HEK293 (cell line): Measurements from ENCODE around the gene CRACDL.
A peak's percentile ranks its signal among the peaks of the same experiment; 100 is the strongest.
"Not testable (repeated sequence)": the region's sequence is repeated elsewhere in the genome, so short reads cannot be mapped to it uniquely, and the experiment has no call there.

Source experiments
- CTCF ChIA-PET: fragments of 350-600 bp; formaldehyde crosslinking; extraction: SDS; loops from one replicate; lab custom pipeline; 2021; ENCODE audit warnings: antibody characterized with exemption; lab: Yijun Ruan, JAX
- POLR2A ChIA-PET: fragments of 300-600 bp; formaldehyde crosslinking; extraction: SDS; loops from one replicate; lab custom pipeline; 2020; ENCODE audit warnings: antibody characterized with exemption, inconsistent platforms; lab: Yijun Ruan, JAX
- H3K27ac ChIP-seq: fragments of 200-500 bp; sonication (Bioruptor generic); 2 replicates; pipeline ENCODE4 v1.5.1; 2014; ENCODE audit warnings: low read depth, low read length, control low read depth, inconsistent platforms; ENCODE audit errors: extremely low read depth
- H3K36me3 ChIP-seq, 2 experiments: fragments of 200-500 bp in 1 of 2; sonication (Bioruptor generic) in 1 of 2; 1 replicate in 1 of 2; 2 replicates in 1 of 2; pipeline ENCODE4 v1.5.1; 2014 to 2017; ENCODE audit warnings: inconsistent platforms in 2 of 2, low read length in 2 of 2; ENCODE audit not compliant: control insufficient read depth in 2 of 2, insufficient read depth in 1 of 2
- H3K4me1 ChIP-seq: fragments of 200-500 bp; sonication (Bioruptor generic); 2 replicates; pipeline ENCODE4 v1.5.1; 2014; ENCODE audit warnings: mild to moderate bottlenecking, low read length, inconsistent platforms; ENCODE audit not compliant: control insufficient read depth, insufficient read depth
- H3K4me3 ChIP-seq: 2 replicates; pipeline ENCODE4 v1.5.1; 2011; ENCODE audit warnings: low read depth, mild to moderate bottlenecking, control low read depth, low read length, moderate library complexity
- H3K9me3 ChIP-seq: fragments of 200-500 bp; sonication (Bioruptor generic); 2 replicates; pipeline ENCODE4 v1.5.1; 2014; ENCODE audit warnings: low read depth, low read length, inconsistent platforms; ENCODE audit not compliant: control insufficient read depth, insufficient read depth
- FEZF1 ChIP-seq: fragments of 450-650 bp; formaldehyde crosslinking; IDR thresholded peaks from 2 replicates; pipeline ENCODE4 v1.5.1; 2016; ENCODE audit warnings: missing biosample characterization, missing genetic modification characterization
- GLIS1 ChIP-seq: fragments of 450-650 bp; formaldehyde crosslinking; IDR thresholded peaks from 2 replicates; pipeline ENCODE4 v1.5.1; 2016; ENCODE audit warnings: missing biosample characterization, missing genetic modification characterization
- ZBTB7A ChIP-seq: fragments of 450-650 bp; formaldehyde crosslinking; IDR thresholded peaks from 2 replicates; pipeline ENCODE4 v1.5.1; 2016; ENCODE audit warnings: low read depth, missing biosample characterization, missing genetic modification characterization
- ZNF354C ChIP-seq: fragments of 450-650 bp; formaldehyde crosslinking; IDR thresholded peaks from 2 replicates; pipeline ENCODE4 v1.5.1; 2016; ENCODE audit warnings: missing biosample characterization, missing genetic modification characterization, low read depth, borderline replicate concordance
- ZNF530 ChIP-seq: fragments of 450-650 bp; formaldehyde crosslinking; IDR thresholded peaks from 2 replicates; pipeline ENCODE4 v1.5.1; 2016; ENCODE audit warnings: low read depth, missing biosample characterization, missing genetic modification characterization
- ZNF560 ChIP-seq: fragments of 450-650 bp; formaldehyde crosslinking; IDR thresholded peaks from 2 replicates; pipeline ENCODE4 v1.5.1; 2017; ENCODE audit warnings: missing biosample characterization, missing genetic modification characterization, borderline replicate concordance
- ZNF596 ChIP-seq: fragments of 450-650 bp; IDR thresholded peaks from 2 replicates; pipeline ENCODE4 v1.5.0; 2018; ENCODE audit warnings: missing biosample characterization, mild to moderate bottlenecking, missing genetic modification characterization, moderate library complexity
- ZNF626 ChIP-seq: fragments of 450-650 bp; sonication (Bioruptor Pico); formaldehyde crosslinking; IDR thresholded peaks from 2 replicates; pipeline ENCODE4 v1.5.1; 2018; ENCODE audit warnings: missing biosample characterization, missing genetic modification characterization, inconsistent platforms
- ZNF785 ChIP-seq: fragments of 450-650 bp; formaldehyde crosslinking; IDR thresholded peaks from 2 replicates; pipeline ENCODE4 v1.5.1; 2016; ENCODE audit warnings: missing biosample characterization, missing genetic modification characterization
- TF ChIP-seq, protein P1 (sequence below): fragments of 450-650 bp; formaldehyde crosslinking; IDR thresholded peaks from 2 replicates; pipeline ENCODE4 v1.5.1; 2016; ENCODE audit warnings: missing biosample characterization, missing genetic modification characterization
- TF ChIP-seq, protein P2 (sequence below): fragments of 450-650 bp; formaldehyde crosslinking; IDR thresholded peaks from 2 replicates; pipeline ENCODE4 v1.5.1; 2016; ENCODE audit warnings: missing biosample characterization, missing genetic modification characterization
- TF ChIP-seq, protein P3 (sequence below): fragments of 450-650 bp; formaldehyde crosslinking; IDR thresholded peaks from 2 replicates; pipeline ENCODE4 v1.5.1; 2016; ENCODE audit warnings: missing biosample characterization, missing genetic modification characterization
- TF ChIP-seq, protein P4 (sequence below): fragments of 450-650 bp; formaldehyde crosslinking; IDR thresholded peaks from 2 replicates; pipeline ENCODE4 v1.5.1; 2016; ENCODE audit warnings: missing biosample characterization, missing genetic modification characterization

The CRACDL gene

DNA sequence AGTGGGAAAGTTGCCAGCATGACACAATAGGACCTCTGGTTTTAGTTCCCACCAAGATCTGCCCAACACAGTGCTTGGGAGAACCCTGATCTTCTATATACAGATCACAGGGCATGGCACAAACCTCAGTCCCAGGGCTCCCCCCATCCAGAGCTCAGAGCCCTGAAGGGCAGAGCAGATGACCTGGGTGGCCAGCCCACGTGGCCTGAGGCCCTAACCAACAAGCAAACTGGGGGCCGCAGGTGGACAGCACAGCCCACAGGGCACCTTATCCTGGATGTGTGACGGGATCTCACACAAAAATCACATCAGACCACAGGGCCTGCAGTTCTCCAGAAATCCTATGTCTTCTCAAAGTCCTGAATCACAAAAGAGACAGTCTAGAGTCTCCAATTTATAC is 34.7 kb downstream of the CRACDL start:
- H3K27ac ChIP-seq = no peak overlapping the region
- TF ChIP-seq, protein P1, sequence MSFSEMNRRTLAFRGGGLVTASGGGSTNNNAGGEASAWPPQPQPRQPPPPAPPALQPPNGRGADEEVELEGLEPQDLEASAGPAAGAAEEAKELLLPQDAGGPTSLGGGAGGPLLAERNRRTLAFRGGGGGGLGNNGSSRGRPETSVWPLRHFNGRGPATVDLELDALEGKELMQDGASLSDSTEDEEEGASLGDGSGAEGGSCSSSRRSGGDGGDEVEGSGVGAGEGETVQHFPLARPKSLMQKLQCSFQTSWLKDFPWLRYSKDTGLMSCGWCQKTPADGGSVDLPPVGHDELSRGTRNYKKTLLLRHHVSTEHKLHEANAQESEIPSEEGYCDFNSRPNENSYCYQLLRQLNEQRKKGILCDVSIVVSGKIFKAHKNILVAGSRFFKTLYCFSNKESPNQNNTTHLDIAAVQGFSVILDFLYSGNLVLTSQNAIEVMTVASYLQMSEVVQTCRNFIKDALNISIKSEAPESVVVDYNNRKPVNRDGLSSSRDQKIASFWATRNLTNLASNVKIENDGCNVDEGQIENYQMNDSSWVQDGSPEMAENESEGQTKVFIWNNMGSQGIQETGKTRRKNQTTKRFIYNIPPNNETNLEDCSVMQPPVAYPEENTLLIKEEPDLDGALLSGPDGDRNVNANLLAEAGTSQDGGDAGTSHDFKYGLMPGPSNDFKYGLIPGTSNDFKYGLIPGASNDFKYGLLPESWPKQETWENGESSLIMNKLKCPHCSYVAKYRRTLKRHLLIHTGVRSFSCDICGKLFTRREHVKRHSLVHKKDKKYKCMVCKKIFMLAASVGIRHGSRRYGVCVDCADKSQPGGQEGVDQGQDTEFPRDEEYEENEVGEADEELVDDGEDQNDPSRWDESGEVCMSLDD (tag by site-specific recombination) = no peak
- TF ChIP-seq, protein P2, sequence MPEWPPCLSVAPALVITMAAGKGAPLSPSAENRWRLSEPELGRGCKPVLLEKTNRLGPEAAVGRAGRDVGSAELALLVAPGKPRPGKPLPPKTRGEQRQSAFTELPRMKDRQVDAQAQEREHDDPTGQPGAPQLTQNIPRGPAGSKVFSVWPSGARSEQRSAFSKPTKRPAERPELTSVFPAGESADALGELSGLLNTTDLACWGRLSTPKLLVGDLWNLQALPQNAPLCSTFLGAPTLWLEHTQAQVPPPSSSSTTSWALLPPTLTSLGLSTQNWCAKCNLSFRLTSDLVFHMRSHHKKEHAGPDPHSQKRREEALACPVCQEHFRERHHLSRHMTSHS (tag by site-specific recombination) = no peak
- TF ChIP-seq ZNF785 (tag by site-specific recombination) = no peak
- H3K36me3 ChIP-seq = no peaks in the 10 kb centered on the region
- POLR2A ChIA-PET = no interaction called here
- no peaks in the 10 kb centered on the region for H3K4me1 ChIP-seq
- H3K4me3 ChIP-seq = no peak overlapping the region
- CTCF ChIA-PET = no interaction called here
- H3K9me3 ChIP-seq = no peaks in the 10 kb centered on the region

DNA sequence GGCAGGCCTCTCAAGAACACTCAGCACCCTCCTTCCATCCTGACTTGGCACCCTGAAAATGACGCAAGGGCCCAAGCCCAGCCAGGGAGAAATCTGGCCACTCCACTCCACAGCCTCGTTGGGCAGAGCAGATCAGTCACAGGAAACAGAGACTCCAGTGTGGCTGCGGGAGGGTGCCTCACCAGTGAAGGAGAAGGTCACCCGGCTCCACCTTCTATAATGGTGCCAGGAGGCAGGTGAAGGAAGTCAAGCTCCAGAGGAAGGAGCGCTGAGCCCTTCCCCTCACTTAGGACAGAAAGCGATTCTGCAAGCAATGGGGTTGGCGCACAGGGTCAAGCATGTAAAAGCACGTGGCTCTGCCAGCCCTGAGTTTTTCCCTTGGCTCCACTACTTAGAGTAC is 35.3 kb downstream of the CRACDL start:
- no peak overlapping the region for H3K27ac ChIP-seq
- H3K9me3 ChIP-seq = no peaks in the 10 kb centered on the region
- ChIA-PET POLR2A (no interaction called here), CTCF (no interaction called here)
- H3K36me3 ChIP-seq = no peaks in the 10 kb centered on the region
- no peak overlapping the region for H3K4me3 ChIP-seq
- no peaks in the 10 kb centered on the region for H3K4me1 ChIP-seq
- TF ChIP-seq ZNF354C (tag by site-specific recombination) = no peak

DNA sequence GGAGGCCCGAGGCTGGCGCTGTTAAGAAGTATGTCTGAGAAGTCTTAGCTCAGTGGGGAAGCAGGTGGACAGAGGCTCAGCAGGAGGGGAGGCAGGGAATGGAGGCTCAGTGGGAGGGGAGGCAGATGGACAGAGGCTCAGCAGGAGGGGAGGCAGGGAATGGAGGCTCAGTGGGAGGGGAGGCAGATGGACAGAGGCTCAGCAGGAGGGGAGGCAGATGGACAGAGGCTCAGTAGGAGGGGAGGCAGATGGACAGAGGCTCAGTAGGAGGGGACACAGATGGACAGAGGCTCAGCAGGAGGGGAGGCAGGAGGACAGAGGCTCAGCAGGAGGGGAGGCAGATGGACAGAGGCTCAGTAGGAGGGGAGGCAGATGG is 36.3 kb downstream of the CRACDL start:
- H3K9me3 ChIP-seq, H3K4me1 ChIP-seq, POLR2A ChIA-PET, H3K4me3 ChIP-seq, H3K36me3 ChIP-seq, H3K27ac ChIP-seq, CTCF ChIA-PET: not testable (repeated sequence)
- peak; percentile 96 for TF ChIP-seq GLIS1 (tag by site-specific recombination)

DNA sequence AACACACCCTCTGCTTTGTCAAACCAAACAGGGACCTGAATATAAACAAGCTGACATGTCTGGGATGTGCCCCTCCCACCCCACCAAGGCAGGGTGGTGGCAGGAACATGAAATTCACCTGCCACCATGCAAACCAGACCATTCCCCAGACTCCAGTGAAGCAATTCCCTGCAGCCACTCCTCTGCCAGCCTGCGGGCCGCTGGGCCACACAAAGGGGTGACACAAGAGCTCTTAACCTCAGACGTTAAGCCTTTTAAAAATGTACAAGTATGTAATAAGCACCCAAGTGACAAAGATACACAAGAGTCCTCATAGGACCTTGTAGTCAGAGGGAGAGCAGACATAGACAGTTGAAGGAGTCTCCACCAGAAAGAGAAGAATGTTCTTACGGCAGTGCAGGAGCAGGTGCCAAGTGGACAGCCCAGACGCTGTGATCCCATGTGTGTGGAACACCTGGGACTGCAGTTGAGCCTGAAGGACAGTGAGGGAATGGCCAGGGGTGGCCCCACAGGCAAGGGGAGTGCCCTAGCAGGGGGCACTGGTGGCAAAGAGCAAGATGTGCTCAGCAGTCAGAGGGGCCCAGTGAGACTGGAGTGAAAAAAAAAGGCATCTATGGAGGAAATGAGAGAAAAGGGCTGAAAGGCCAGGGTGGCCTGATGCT is 36.9 kb downstream of the CRACDL start:
- no peak for TF ChIP-seq ZNF560 (tag by site-specific recombination)
- no peak for TF ChIP-seq ZBTB7A (tag by site-specific recombination)
- TF ChIP-seq ZNF785 (tag by site-specific recombination) = no peak
- TF ChIP-seq ZNF596 (tag by site-specific recombination) = no peak
- no peak for TF ChIP-seq ZNF530 (tag by site-specific recombination)
- no peak for TF ChIP-seq ZNF626 (tag by site-specific recombination)
- TF ChIP-seq, protein P3, sequence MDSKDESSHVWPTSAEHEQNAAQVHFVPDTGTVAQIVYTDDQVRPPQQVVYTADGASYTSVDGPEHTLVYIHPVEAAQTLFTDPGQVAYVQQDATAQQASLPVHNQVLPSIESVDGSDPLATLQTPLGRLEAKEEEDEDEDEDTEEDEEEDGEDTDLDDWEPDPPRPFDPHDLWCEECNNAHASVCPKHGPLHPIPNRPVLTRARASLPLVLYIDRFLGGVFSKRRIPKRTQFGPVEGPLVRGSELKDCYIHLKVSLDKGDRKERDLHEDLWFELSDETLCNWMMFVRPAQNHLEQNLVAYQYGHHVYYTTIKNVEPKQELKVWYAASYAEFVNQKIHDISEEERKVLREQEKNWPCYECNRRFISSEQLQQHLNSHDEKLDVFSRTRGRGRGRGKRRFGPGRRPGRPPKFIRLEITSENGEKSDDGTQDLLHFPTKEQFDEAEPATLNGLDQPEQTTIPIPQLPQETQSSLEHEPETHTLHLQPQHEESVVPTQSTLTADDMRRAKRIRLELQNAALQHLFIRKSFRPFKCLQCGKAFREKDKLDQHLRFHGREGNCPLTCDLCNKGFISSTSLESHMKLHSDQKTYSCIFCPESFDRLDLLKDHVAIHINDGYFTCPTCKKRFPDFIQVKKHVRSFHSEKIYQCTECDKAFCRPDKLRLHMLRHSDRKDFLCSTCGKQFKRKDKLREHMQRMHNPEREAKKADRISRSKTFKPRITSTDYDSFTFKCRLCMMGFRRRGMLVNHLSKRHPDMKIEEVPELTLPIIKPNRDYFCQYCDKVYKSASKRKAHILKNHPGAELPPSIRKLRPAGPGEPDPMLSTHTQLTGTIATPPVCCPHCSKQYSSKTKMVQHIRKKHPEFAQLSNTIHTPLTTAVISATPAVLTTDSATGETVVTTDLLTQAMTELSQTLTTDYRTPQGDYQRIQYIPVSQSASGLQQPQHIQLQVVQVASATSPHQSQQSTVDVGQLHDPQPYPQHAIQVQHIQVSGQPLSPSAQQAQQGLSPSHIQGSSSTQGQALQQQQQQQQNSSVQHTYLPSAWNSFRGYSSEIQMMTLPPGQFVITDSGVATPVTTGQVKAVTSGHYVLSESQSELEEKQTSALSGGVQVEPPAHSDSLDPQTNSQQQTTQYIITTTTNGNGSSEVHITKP (tag by site-specific recombination) = no peak
- TF ChIP-seq FEZF1 (tag by site-specific recombination) = no peak
- TF ChIP-seq, protein P4, sequence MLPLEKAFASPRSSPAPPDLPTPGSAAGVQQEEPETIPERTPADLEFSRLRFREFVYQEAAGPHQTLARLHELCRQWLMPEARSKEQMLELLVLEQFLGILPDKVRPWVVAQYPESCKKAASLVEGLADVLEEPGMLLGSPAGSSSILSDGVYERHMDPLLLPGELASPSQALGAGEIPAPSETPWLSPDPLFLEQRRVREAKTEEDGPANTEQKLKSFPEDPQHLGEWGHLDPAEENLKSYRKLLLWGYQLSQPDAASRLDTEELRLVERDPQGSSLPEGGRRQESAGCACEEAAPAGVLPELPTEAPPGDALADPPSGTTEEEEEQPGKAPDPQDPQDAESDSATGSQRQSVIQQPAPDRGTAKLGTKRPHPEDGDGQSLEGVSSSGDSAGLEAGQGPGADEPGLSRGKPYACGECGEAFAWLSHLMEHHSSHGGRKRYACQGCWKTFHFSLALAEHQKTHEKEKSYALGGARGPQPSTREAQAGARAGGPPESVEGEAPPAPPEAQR (tag by site-specific recombination) = no peak
- no peaks in the 10 kb centered on the region for H3K9me3 ChIP-seq
- ChIA-PET POLR2A (no interaction called here), CTCF (no interaction called here)
- H3K4me3 ChIP-seq = no peak overlapping the region
- H3K27ac ChIP-seq = no peak overlapping the region
- no peaks in the 10 kb centered on the region for H3K4me1 ChIP-seq
- no peaks in the 10 kb centered on the region for H3K36me3 ChIP-seq
